Smooth muscle cell (in vitro differentiated cells): ENCODE measurements around the gene SMIM13. TPM values are rescaled to one million over a fixed set of nuclear protein-coding genes. Genes with fewer than 3 reads are reported as not detected.

Experiments
- DNase-seq: peaks from one replicate; lab custom pipeline; 2025; ENCODE audit not compliant: unreplicated experiment; lab: John Stamatoyannopoulos, UW
- H2AFZ ChIP-seq: fragments of 200-600 bp; sonication (generic); 2 replicates; pipeline ENCODE4 v1.6.0; 2016; ENCODE audit warnings: antibody characterized with exemption, low read depth, mild to moderate bottlenecking
- H3F3A ChIP-seq: fragments of 200-600 bp; sonication (generic); 2 replicates; pipeline ENCODE4 v1.6.0; 2017; ENCODE audit warnings: antibody characterized with exemption, low read depth
- H3K27ac ChIP-seq: fragments of 200-600 bp; sonication (generic); 2 replicates; pipeline ENCODE4 v1.5.1; 2016; ENCODE audit warnings: low read depth, mild to moderate bottlenecking
- H3K27me3 ChIP-seq: fragments of 200-600 bp; sonication (generic); 2 replicates; pipeline ENCODE4 v1.6.1; 2016; ENCODE audit warnings: low read depth, mild to moderate bottlenecking
- H3K36me3 ChIP-seq: fragments of 200-600 bp; sonication (generic); 2 replicates; pipeline ENCODE4 v1.5.1; 2016; ENCODE audit warnings: low read depth
- H3K4me1 ChIP-seq: fragments of 200-600 bp; sonication (generic); 2 replicates; pipeline ENCODE4 v1.5.1; 2016; ENCODE audit warnings: low read depth
- H3K4me2 ChIP-seq: fragments of 200-600 bp; sonication (generic); 2 replicates; pipeline ENCODE4 v1.6.0; 2016; ENCODE audit warnings: mild to moderate bottlenecking
- H3K4me3 ChIP-seq: fragments of 200-600 bp; sonication (generic); 2 replicates; pipeline ENCODE4 v1.5.1; 2016; ENCODE audit warnings: mild to moderate bottlenecking
- H3K79me2 ChIP-seq: fragments of 200-600 bp; sonication (generic); 2 replicates; pipeline ENCODE4 v1.6.0; 2016; ENCODE audit warnings: low read depth, mild to moderate bottlenecking
- H3K9ac ChIP-seq: fragments of 200-600 bp; sonication (generic); 2 replicates; pipeline ENCODE4 v1.6.0; 2016; ENCODE audit warnings: low read depth
- H3K9me3 ChIP-seq: fragments of 200-600 bp; sonication (generic); replicated peaks from 2 replicates; pipeline ENCODE4 v1.5.1; 2016; ENCODE audit warnings: low read depth
- H4K20me1 ChIP-seq: fragments of 200-600 bp; sonication (generic); 2 replicates; pipeline ENCODE4 v1.6.0; 2016; ENCODE audit warnings: low read depth
- CTCF ChIP-seq: fragments of 200-600 bp; sonication (generic); IDR thresholded peaks from 2 replicates; pipeline ENCODE4 v1.5.1; 2017; ENCODE audit warnings: borderline replicate concordance, mild to moderate bottlenecking, antibody characterized with exemption; ENCODE audit not compliant: insufficient read depth, poor library complexity, severe bottlenecking
- WGBS: methylation state at CpG from one replicate; pipeline ENCODE4 v1.1.7; 2016; ENCODE audit warnings: low lambda C conversion rate; 5-methylcytosine and 5-hydroxymethylcytosine counted together
- polyA plus RNA-seq: library from polyadenylated mRNA; unstranded; fragments of >200 nt; fragmentation: Nextera tagmentation; extraction: Ambion mirVana; gene quantifications from 2 replicates; pipeline ENCODE4 v1.2.1, GENCODE V29; 2016
- total RNA-seq: library from RNA; depleted of rRNA; stranded (reverse); fragments of >200 nt; gene quantifications from 2 replicates; pipeline ENCODE4 v1.2.3, GENCODE V29; 2014

SMIM13 gene
- total RNA-seq: 17.7 and 23.9 TPM in 2 replicates
- polyA plus RNA-seq: 9.8 and 11.6 TPM in 2 replicates

GRCh38 chr6:11093626-11094410, at the start of gene SMIM13:
TSS of gene SMIM13 (plus strand) at chr6:11093834. CDS start at chr6:11094314, 480 bp downstream.
- Histone ChIP-seq H4K20me1 (peaks cover 40% of the 10 kb centered on the region), H3K79me2 (peaks cover 45% of the 10 kb centered on the region), H3K27ac (peak within 1 kb of the TSS; percentile 82), H3K9me3 (no peaks in the 10 kb centered on the region), H2AFZ (peak within 1 kb of the TSS; percentile 89), H3K9ac (peak within 1 kb of the TSS; percentile 89), H3K4me1 (peaks cover 12% of the 10 kb centered on the region), H3F3A (peaks cover 4% of the 10 kb centered on the region), H3K36me3 (no peaks in the 10 kb centered on the region), H3K27me3 (no peaks in the 10 kb centered on the region), H3K4me3 (peak within 1 kb of the TSS; percentile 69), H3K4me2 (peak within 1 kb of the TSS; percentile 91)
- 2% methylated on average over 77 of the region's 90 CpGs for WGBS
- peak; percentile 50 for TF ChIP-seq CTCF
- peak; percentile 80 for DNase-seq

- TF ChIP-seq CTCF: peak; percentile 74
- Histone ChIP-seq H3K4me3 (peak within 1 kb of the TSS; percentile 81), H3K9ac (no peak within 1 kb of the TSS), H3K4me2 (peak within 1 kb of the TSS; percentile 93), H3K4me1 (peaks cover 16% of the 10 kb centered on the region), H3K36me3 (no peaks in the 10 kb centered on the region), H3K9me3 (no peaks in the 10 kb centered on the region), H2AFZ (peak within 1 kb of the TSS; percentile 66), H3F3A (peaks cover 4% of the 10 kb centered on the region), H3K27me3 (no peaks in the 10 kb centered on the region), H4K20me1 (no peaks in the 10 kb centered on the region), H3K27ac (no peak within 1 kb of the TSS), H3K79me2 (peaks cover 19% of the 10 kb centered on the region)
- peak; percentile 46 for DNase-seq
- WGBS: 2% methylated on average over 38 of the region's 124 CpGs
Measured at GRCh38 chr6:11043961-11044711, 49.5 kb upstream of the SMIM13 start, which contains the start of gene ELOVL2. TSS of gene ELOVL2 (minus strand) at chr6:11044305. CDS start at chr6:11044230, 75 bp downstream.

GRCh38 chr6:11044712-11045167, 48.9 kb upstream of the SMIM13 start:
- no peaks in the 10 kb centered on the region for H4K20me1 ChIP-seq
- no peak for TF ChIP-seq CTCF
- H3K9ac ChIP-seq: no peak overlapping the region
- H3K27me3 ChIP-seq: no peaks in the 10 kb centered on the region
- H3K4me3 ChIP-seq: peak overlapping the region; percentile 81
- H3K79me2 ChIP-seq: peaks cover 19% of the 10 kb centered on the region
- 42% methylated on average over 20 of the region's 23 CpGs for WGBS
- H2AFZ ChIP-seq: peak overlapping the region; percentile 24
- no peaks in the 10 kb centered on the region for H3K36me3 ChIP-seq
- no peaks in the 10 kb centered on the region for H3K9me3 ChIP-seq
- H3K4me1 ChIP-seq: peaks cover 13% of the 10 kb centered on the region
- no peak for DNase-seq
- H3F3A ChIP-seq: peaks cover 4% of the 10 kb centered on the region
- no peak overlapping the region for H3K27ac ChIP-seq
- H3K4me2 ChIP-seq: peak overlapping the region; percentile 83
